GM18508 (cell line): ENCODE measurements around the gene CDK3.

Experiments used
- ATAC-seq: cut with Tn5 transposase; IDR thresholded peaks from one replicate; pipeline ENCODE4 v1.9.1; 2021; ENCODE audit warnings: moderate number of reproducible peaks; ENCODE audit not compliant: insufficient read depth, unreplicated experiment

Gene CDK3

DNA sequence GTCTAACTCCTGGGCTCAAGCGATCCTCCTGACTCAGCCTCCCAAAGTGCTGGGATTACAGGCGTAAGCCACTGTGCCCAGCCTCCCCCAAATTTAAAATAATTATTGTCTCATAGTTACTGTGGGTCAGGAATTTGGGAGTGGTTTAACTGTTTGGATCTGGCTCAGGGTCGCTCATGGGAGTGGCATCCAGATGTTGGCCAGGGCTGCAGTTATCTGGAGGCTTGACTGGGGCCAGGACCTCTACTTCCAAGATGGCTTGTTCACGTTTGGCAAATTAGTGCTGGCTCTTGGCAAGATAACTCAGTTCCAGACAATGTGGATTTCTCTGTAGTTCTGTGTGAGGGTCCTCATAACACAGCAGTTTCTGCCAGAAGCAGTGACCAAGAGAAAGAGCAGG, 13.6 kb upstream of the CDK3 start:
- ATAC-seq, result no peak

DNA sequence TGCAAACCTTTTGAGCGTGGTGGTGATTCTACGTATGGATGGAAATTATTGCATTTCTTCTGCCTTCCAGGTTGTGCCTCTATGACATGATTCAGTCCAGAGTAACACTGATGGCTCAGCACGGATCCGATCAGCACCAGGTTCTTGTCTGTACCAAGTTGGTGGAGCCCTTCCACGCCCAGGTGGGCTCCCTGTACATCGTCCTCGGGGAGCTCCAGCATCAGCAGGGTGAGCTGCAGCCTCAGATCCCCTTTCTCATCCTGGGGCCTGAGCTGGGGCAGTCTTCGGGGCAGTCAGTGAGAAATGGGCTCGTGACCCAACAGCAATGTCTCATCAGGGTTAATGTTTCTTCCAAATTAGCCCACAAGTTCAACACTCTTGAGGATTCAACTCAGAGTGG, 9.3 kb upstream of the CDK3 start:
- no peak for ATAC-seq

GRCh38 chr17:75994802-75995370, 5.8 kb upstream of the CDK3 start:
- no peak for ATAC-seq

DNA sequence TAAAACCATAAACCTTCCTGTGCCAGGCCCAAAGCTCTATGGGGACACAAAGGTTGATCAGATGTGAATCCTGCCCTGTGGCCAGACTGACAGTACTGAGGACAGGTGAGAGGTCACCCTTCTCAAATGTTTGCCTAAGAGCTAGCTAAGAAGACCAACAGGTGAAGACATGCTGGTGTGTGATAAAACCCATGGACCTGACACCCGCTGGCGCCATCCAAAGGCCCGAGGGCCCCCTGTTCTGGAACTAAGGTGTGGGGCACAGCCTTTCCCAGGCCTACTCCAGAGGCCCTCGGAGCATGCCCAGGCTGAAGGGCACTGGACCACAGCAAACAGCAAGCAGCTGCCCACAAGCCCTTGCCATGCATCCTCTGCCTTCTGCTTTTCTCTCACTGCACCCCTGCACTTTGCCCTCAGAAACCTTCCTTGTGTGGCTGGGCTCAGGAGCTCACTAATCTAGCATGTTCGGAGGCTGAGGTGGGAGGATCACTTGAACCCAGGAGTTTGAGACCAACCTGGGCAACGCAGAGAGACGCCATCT, 5.2 kb upstream of the CDK3 start:
- ATAC-seq, result no peak

GRCh38 chr17:75996665-75997590, 3.7 kb upstream of the CDK3 start:
- no peak for ATAC-seq

DNA sequence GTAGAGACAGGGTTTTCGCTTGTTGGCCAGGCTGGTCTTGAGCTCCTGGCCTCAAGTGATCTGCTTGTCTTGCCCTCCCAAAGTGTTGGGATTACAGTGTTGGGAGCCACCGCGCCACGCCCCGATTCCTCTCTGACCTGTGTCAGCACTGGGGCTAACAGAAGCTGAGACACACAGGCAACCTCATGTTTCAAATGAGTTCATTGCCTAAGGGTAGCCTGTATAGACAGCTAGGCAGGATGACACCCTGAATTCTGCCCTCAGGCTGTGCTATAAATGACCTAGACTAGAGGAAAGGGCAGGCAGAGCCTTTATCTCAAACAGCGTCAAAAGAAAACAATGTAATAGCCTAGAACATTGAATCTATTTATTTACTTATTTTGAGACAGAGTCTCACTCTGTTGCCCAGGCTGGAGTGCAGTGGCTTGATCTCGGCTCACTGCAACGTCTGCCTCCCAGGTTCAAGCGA, 2.3 kb upstream of the CDK3 start:
- ATAC-seq, result no peak

DNA sequence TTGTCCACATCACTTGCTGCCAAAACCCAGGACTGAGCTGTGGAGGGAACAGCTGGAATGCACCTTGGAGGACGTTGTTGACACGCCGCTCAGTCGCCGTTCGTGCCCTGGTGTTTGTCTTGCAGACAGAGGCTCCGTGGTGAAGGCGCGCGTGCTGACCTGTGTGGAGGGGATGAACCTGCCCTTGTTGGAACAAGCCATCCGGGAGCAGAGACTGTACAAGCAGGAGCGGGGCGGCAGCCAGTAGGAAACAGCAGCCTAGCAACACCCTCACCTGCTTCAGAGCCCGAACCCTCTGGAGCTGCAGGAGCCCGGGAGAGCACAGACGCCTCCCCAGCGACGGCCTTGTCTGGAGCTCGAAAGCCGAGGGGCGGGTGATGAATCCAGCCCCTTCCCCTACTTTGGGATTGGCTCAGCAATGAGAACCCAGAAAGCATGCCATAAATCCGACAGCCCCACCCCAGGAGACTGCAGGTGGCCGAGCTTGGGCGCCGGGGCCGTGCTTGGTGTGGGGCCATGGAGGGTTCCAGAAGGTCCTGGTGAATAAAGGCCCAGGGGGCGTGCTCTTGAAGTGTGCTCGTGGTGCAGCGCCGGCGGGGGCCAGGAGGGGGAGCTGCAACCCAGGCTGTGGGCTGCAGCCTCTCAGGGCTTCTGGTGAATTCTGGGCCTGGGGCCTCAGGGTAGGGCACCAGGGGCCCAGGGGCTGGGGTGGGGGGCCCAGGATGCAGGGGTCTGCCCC, 470 bp upstream of the CDK3 start:
- no peak for ATAC-seq

DNA sequence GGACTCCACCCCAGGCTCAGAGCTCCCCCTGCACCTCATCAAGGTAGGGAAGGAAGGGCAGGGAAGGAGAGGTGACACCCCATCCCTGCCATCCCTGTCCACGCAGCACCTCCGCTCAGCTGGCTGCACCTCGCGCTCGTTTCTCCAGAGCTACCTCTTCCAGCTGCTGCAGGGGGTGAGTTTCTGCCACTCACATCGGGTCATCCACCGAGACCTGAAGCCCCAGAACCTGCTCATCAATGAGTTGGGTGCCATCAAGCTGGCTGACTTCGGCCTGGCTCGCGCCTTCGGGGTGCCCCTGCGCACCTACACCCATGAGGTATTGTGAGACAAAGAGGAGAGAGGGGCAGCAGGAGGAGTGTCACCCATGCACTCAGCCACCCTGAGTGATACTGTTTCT, 1.4 kb downstream of the CDK3 start:
- ATAC-seq, result no peak

DNA sequence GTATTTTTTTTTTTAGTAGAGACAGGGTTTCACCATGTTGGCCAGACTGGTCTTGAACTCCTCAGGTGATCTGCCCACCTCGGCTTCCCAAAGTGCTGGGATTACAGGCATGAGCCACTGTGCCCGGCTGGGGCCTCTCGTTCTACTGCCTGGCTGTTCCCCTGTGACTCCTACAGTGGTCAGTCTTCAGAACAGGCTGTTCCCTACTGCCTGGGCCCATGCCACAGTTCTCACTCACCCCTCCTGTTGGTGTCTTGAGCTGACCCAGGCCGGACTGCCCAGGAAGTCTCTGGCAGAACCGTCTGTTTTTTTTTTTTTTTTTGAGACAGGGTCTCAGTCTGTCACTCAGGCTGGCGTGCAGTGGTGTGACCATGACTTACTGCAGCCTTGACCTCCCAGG, 3.3 kb downstream of the CDK3 start:
- ATAC-seq, result no peak

GRCh38 chr17:76004750-76005262, 4.2 kb downstream of the CDK3 start:
- ATAC-seq, result no peak

GRCh38 chr17:76005263-76006149, 4.9 kb downstream of the CDK3 start:
- ATAC-seq, result no peak

GRCh38 chr17:76007131-76007849, 6.6 kb downstream of the CDK3 start:
- no peak for ATAC-seq

DNA sequence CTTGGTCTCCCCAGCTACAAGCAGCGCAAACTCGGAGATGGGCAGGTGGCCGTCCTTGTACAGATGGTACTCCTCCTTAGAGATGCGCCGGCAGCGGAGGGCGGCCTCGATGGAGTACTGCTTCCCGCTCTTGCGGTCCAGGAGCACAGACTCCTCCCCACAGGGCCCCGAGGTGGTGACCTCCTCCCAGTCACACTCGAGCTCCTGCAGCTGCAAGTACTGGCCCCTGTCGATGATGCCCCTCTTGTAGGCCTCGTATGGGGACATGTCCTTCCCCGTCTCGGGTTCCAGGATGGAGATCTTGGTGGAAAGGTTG, 7.2 kb downstream of the CDK3 start:
- ATAC-seq, result no peak

DNA sequence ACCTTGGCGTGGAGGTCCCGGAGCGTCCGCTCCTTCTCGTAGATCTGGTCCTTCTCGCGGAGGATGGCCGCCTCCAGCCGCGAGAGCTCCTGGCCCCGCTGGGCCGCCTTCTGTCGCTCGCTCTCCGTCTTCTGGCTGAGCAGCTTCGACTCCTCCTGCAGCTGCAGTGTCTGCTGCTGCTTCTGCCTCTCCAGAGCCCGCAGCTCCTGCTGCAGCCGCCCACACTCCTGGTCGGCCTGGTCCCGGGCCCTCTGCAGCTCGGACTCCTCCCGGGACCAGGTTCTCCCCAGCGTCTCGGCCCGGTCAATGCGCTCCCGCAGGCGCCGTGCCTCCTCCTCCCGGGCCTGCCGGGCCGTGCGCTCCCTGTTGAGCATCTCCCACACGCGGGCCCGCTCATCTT, 7.6 kb downstream of the CDK3 start:
- ATAC-seq, result no peak

DNA sequence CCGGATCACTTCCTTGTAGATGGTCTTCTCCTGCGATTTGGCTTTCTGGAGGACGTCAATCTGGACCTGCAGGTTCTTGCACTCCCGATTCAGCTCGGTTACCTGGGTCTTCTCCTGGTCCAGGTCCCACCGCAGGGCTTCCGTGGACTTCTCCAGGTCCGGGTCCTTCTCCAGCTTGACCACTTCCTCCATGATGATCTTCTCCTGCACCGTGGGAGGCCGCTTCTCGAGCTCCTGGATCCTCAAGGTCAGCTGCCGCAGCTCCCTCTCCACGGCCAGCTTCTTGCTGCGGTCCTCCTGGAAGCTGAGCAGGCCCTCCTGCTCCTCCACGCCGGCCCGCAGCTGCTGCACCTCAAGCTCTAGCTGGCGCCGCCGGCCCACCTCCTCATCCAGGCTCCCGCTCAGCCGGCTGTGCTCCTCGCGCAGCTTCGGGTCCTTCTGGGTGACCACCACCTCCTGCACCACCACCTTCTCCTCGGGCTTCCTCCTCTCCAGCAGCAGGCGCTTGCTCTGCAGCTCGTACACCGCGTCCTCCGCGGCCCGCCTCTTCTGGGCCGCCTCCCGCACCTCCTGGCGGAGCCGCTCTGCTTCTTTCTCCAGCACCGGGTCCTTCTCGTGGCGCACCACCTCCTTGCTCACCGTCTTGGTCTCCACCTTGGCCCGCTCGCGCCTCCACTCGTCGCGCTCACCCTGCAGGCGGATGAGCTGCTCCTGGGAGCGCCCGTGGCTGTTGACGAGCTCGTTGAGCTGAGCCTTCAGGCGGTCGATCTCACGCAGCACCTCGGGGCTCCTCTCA, 8.2 kb downstream of the CDK3 start:
- no peak for ATAC-seq

GRCh38 chr17:76009447-76009846, 8.8 kb downstream of the CDK3 start:
- ATAC-seq, result no peak

DNA sequence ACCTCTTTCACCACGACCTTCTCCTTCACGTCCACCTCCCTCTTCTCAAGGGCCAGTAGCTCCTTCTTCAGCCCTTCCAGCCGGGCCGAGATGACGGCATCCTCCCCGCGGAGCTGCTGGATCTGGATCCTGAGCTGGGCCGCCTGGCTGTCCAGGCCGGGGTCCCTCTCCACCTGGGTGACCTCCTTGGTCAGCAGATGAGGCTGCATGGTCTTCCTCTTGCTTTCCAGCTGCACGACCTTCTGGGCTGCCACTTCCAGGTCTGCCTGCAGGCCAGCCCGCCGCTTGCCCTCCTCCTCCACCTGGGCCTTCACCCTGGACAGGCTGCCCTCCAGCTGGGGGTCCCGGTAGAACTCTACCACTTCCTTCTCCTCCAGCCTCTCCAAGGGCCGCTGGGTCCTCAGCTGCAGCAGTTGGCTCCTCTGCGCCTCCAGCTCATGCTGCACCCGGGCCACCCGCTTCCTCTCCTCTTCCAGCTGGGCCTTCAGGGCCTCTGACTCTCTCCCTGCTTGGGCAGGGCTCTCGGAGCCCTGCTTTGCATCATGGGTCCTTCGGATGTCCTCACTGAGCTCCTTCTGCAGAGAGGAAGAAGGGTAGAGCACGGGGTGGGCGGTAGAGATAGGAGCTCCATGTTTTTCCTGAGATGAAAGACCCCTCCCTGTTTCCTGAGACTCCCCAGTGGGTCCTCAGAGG, 9.5 kb downstream of the CDK3 start:
- no peak for ATAC-seq

DNA sequence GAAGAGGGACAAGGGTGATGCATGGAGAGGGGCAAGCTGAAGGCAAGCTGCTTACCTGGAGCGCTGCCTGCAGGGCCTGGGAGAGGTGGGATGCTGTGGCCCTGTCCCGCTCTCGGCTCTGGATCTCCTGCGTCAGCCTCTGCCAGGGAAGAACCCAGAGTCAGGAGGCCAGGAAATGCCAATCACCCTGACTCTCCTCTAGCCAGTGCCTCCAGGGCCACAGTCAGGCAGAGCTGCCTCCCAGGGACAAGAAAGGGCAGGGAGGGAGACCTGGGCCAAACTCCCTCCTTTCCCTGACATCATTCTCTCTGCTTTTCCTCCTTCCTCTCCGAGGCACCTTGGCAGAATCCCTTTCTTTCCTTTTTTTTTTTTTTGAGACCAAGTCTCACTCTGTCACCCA, 11.3 kb downstream of the CDK3 start:
- no peak for ATAC-seq
